Mammary epithelial cell (primary cell): ENCODE results near the gene UGT1A8.

Experiments
- CTCF ChIP-seq, 2 donors: IDR thresholded peaks in 1 of 2; conservative IDR thresholded peaks in 1 of 2; 2 replicates each; pipeline ENCODE4 v1.5.1; 2011 to 2012; ENCODE audit warnings: inconsistent platforms in 2 of 2, low read length in 2 of 2, mild to moderate bottlenecking in 2 of 2, control low read depth in 1 of 2, low read depth in 1 of 2; ENCODE audit not compliant: insufficient read depth in 1 of 2; ENCODE audit errors: extremely low read depth in 1 of 2
- EZH2 ChIP-seq: IDR thresholded peaks from 2 replicates; pipeline ENCODE4 v1.6.1; 2012; ENCODE audit warnings: low read length, inconsistent platforms, borderline replicate concordance

GRCh38 chr2:233700028-233700635 is 82.7 kb downstream of the UGT1A8 start:
- TF ChIP-seq EZH2 (no peak), CTCF (conservative IDR thresholded peaks at IDR 0.05 in 1 of 2, IDR thresholded peaks at IDR 0.05 in 1 of 2; ENCODE audit: extremely low read depth in 1 of 2, insufficient read depth in 1 of 2, low read depth in 1 of 2, low read length in 2 of 2) (no peak)
